Cardiac muscle cell (in vitro differentiated cells and primary cell): ENCODE measurements around the gene GDPD5. TPM values are rescaled to one million over a fixed set of nuclear protein-coding genes. Genes with fewer than 3 reads are reported as not detected.

Experiments used
- DNase-seq, 2 donors: peaks; one replicate each; pipeline versions ENCODE4 v3.0.0 to v3.0.0-alpha.2; 2010 to 2017; ENCODE audit warnings: low read depth in 1 of 2, low spot score in 1 of 2
- H3K27ac ChIP-seq: fragments of 200-600 bp; sonication (generic); 2 replicates; pipeline ENCODE4 v1.5.1; 2016
- H3K27me3 ChIP-seq: fragments of 200-600 bp; sonication (generic); 2 replicates; pipeline ENCODE4 v1.6.0; 2016; ENCODE audit warnings: control low read depth
- H3K36me3 ChIP-seq: fragments of 200-600 bp; sonication (generic); 2 replicates; pipeline ENCODE4 v1.5.1; 2016; ENCODE audit warnings: control low read depth
- H3K4me1 ChIP-seq: fragments of 200-600 bp; sonication (generic); 2 replicates; pipeline ENCODE4 v1.8.1; 2017; ENCODE audit warnings: low read depth, mild to moderate bottlenecking, mixed run types
- H3K4me3 ChIP-seq: fragments of 200-600 bp; sonication (generic); 2 replicates; pipeline ENCODE4 v1.5.1; 2016; ENCODE audit warnings: mild to moderate bottlenecking
- H3K9me3 ChIP-seq: fragments of 200-600 bp; sonication (generic); 2 replicates; pipeline ENCODE4 v1.5.1; 2017; ENCODE audit warnings: low read depth, mild to moderate bottlenecking, control low read depth
- CTCF ChIP-seq: IDR thresholded peaks from 2 replicates; pipeline ENCODE4 v1.5.1; 2012; ENCODE audit warnings: low read depth, mild to moderate bottlenecking, low read length
- polyA plus RNA-seq: library from polyadenylated mRNA; unstranded; fragments of >200 nt; fragmentation: Nextera tagmentation; extraction: Ambion mirVana; gene quantifications from 2 replicates; pipeline ENCODE4 v1.2.1, GENCODE V29; 2016
- total RNA-seq: library from RNA; depleted of rRNA; stranded (reverse); fragments of >200 nt; gene quantifications from 2 replicates; pipeline ENCODE4 v1.2.3, GENCODE V29; 2016

GDPD5 gene
- total and polyA plus RNA-seq, 2 experiments from 2014 or later = 6.6 to 19.4 TPM

GRCh38 chr11:75518771-75519653 is 6.7 kb downstream of the GDPD5 start:
- Histone ChIP-seq H3K27ac (no peak overlapping the region), H3K9me3 (no peaks in the 10 kb centered on the region), H3K4me1 (no peaks in the 10 kb centered on the region), H3K36me3 (no peaks in the 10 kb centered on the region), H3K4me3 (no peak overlapping the region), H3K27me3 (peaks cover 15% of the 10 kb centered on the region)
- no peak for DNase-seq
- TF ChIP-seq CTCF = no peak

DNA sequence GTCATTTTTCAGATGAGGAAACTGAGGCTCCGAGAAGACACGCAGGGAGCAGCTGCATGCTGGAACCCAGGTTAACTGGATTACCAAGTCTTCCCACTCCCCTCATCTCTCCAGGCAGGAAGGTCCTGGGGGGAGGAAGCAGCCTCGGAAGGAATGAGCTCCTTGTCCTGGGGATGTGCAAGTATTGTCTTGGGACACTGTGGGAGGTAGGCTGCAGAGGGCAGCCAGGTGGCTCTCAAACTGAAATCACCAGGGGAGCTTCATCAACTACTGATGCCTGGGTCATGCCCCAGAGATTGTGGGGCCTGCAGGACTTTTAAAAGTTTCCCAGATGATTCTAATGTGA is 7.6 kb downstream of the GDPD5 start:
- Histone ChIP-seq H3K27me3 (peaks cover 6% of the 10 kb centered on the region), H3K4me1 (no peaks in the 10 kb centered on the region), H3K9me3 (no peaks in the 10 kb centered on the region), H3K4me3 (no peak overlapping the region), H3K36me3 (no peaks in the 10 kb centered on the region), H3K27ac (no peak overlapping the region)
- no peak for TF ChIP-seq CTCF
- DNase-seq = no peak

DNA sequence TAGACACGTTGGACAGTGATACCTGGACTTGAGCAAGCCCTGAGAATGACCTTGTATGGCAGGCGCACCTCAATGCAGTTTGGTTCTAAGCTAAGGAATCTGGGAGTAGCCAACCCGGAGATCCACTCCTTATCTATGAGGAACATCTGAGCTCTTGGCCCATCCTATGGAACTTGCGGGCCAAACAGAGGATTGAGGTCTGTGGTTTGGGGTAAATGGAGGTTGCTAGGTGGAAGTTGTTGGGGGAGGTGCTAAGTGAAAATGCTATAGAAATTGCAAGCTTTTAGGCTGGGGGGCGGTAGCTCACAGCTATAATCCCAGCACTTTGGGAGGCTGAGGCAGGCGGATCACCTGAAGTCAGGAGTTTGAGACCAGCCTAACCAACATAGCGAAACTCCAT is 8.9 kb downstream of the GDPD5 start:
- no peaks in the 10 kb centered on the region for H3K27me3 ChIP-seq
- H3K36me3 ChIP-seq = no peaks in the 10 kb centered on the region
- DNase-seq = no peak
- H3K27ac ChIP-seq = no peak overlapping the region
- no peaks in the 10 kb centered on the region for H3K9me3 ChIP-seq
- H3K4me3 ChIP-seq = no peak overlapping the region
- TF ChIP-seq CTCF = no peak
- no peaks in the 10 kb centered on the region for H3K4me1 ChIP-seq

DNA sequence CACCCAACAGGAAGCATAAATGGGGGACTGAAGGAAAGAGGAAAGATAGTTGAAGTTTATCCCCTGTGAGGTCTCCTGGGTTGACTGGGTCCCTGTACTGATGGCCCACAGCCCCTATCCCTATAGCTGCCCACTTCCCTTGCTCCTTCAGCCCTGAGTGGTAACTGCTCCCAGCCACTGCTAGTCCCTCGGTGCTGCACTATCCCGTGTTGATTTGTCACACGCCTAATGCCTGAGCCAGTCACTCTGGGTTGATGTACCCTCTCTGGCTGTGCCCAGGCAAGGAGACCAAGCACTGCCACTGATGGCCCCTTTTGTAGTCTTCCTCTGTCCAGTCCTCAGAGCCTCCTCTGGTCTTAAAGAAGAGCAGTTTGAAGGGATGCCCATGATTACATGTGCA is 9.6 kb downstream of the GDPD5 start:
- H3K27me3 ChIP-seq = no peaks in the 10 kb centered on the region
- TF ChIP-seq CTCF = no peak

GRCh38 chr11:75514596-75514995 is 11.1 kb downstream of the GDPD5 start:
- H3K4me3 ChIP-seq = no peak overlapping the region
- H3K9me3 ChIP-seq = no peaks in the 10 kb centered on the region
- no peaks in the 10 kb centered on the region for H3K4me1 ChIP-seq
- no peak for DNase-seq
- no peaks in the 10 kb centered on the region for H3K36me3 ChIP-seq
- H3K27ac ChIP-seq = no peak overlapping the region
- no peaks in the 10 kb centered on the region for H3K27me3 ChIP-seq
- no peak for TF ChIP-seq CTCF

More for the DNA sequence above, 9.6 kb downstream of the GDPD5 start:
- Histone ChIP-seq H3K36me3 (no peaks in the 10 kb centered on the region), H3K27ac (no peak overlapping the region), H3K9me3 (no peaks in the 10 kb centered on the region), H3K4me3 (no peak overlapping the region), H3K4me1 (no peaks in the 10 kb centered on the region)
- DNase-seq = no peak
